ENCODE results near the gene HEMGN.

The HEMGN gene

GRCh38 chr9:97907046-97907445, 30.9 kb downstream of the HEMGN start:
- H3K9me3 Mint-ChIP-seq = no peaks in the 10 kb centered on the region
- no peak overlapping the region for H3K4me3 Mint-ChIP-seq

GRCh38 chr9:97906236-97906831, 31.6 kb downstream of the HEMGN start:
- DNase-seq = no peak
- peaks cover 29% of the 10 kb centered on the region for H3K36me3 Mint-ChIP-seq (ENCODE audit: low read depth)
- H3K27ac Mint-ChIP-seq = no peak overlapping the region
- H3K9me3 Mint-ChIP-seq = no peaks in the 10 kb centered on the region
- no peaks in the 10 kb centered on the region for H3K4me1 Mint-ChIP-seq
- H3K27me3 Mint-ChIP-seq (ENCODE audit: low read depth, poor library complexity) = no peaks in the 10 kb centered on the region
- H3K4me3 Mint-ChIP-seq = no peak overlapping the region
- TF ChIP-seq CTCF (IDR thresholded peaks at IDR 0.05) = no peak

More at GRCh38 chr9:97907046-97907445, 30.9 kb downstream of the HEMGN start:
- no peak for TF ChIP-seq CTCF (IDR thresholded peaks at IDR 0.05)
- Mint-ChIP-seq H3K36me3 (ENCODE audit: low read depth) (peaks cover 29% of the 10 kb centered on the region), H3K4me1 (no peaks in the 10 kb centered on the region), H3K27ac (no peak overlapping the region), H3K27me3 (ENCODE audit: low read depth, poor library complexity) (no peaks in the 10 kb centered on the region)
- DNase-seq = no peak

DNA sequence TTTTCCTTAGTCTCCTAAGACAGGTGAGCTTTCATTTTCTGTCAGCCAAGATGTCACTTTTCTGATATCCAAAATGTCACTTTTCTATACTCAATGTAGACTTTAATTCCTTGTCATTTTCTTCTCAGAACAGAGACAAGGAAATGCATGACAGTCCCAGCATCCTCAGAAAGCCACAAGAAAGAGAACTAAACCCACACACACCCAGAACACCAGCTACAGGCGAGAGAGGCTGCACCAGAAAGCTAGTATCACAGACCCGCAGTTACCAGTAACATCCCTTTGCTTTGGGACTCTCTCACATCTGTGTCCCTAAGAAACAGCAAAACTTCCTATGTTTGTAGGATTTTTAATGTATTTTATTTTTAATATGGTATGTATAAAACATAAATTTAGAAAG, 32.7 kb downstream of the HEMGN start:
- Mint-ChIP-seq H3K4me1 (no peaks in the 10 kb centered on the region), H3K9me3 (no peaks in the 10 kb centered on the region), H3K4me3 (no peak overlapping the region), H3K36me3 (ENCODE audit: low read depth) (peaks cover 28% of the 10 kb centered on the region), H3K27me3 (ENCODE audit: low read depth, poor library complexity) (peaks cover 2% of the 10 kb centered on the region), H3K27ac (no peak overlapping the region)
- TF ChIP-seq CTCF (IDR thresholded peaks at IDR 0.05) = no peak
- no peak for DNase-seq

DNA sequence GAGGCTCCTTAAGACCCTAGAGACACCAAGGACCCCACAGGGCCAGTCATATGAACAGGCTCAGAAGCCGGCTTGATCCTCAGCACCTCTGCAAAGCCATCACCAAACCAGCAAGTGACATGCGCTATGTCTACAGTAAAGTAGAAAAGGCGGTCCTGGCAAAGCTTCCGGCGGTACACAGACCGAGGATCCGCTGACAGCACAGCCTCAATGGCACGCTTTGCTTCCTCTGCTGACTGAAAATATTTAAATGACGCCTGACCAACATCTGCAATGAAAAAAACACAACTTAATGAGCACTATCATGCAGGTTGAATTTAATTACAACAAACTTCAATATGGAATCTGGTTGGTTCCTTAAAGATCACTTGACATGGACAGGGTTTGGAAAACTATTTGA, 33.2 kb downstream of the HEMGN start:
- DNase-seq = no peak
- Mint-ChIP-seq H3K36me3 (ENCODE audit: low read depth) (peaks cover 23% of the 10 kb centered on the region), H3K9me3 (no peaks in the 10 kb centered on the region), H3K27ac (no peak overlapping the region), H3K4me1 (no peaks in the 10 kb centered on the region), H3K4me3 (no peak overlapping the region), H3K27me3 (ENCODE audit: low read depth, poor library complexity) (peaks cover 2% of the 10 kb centered on the region)
- TF ChIP-seq CTCF (IDR thresholded peaks at IDR 0.05) = no peak

DNA sequence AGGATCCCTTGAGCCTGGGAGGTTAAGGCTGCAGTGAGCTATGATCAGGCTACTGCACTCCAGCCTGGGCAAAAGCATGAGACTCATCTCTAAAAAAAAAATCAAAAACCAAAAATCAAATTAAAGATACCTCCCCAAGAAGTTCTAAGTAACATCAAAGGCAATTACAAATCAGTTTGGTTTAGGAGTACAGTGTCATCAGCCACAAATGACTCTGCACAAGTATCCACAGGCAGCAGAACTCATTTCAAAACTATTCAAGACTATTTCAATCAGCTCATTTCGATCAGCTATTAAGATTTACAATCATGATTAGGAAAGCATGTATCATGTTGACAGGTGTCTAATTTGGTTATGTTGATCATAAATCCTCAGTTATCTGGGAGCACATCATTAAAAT, 34.8 kb downstream of the HEMGN start:
- no peak overlapping the region for H3K4me3 Mint-ChIP-seq
- no peaks in the 10 kb centered on the region for H3K9me3 Mint-ChIP-seq
- no peaks in the 10 kb centered on the region for H3K4me1 Mint-ChIP-seq
- no peak overlapping the region for H3K27ac Mint-ChIP-seq
- TF ChIP-seq CTCF (IDR thresholded peaks at IDR 0.05) = no peak
- DNase-seq = no peak
- peaks cover 2% of the 10 kb centered on the region for H3K27me3 Mint-ChIP-seq (ENCODE audit: low read depth, poor library complexity)
- peaks cover 16% of the 10 kb centered on the region for H3K36me3 Mint-ChIP-seq (ENCODE audit: low read depth)

Data from nephron progenitor cell (in vitro differentiated cells).